HepG2 (cell line): ENCODE measurements around the gene LNPK. TPM values are rescaled to one million over a fixed set of nuclear protein-coding genes. Genes with fewer than 3 reads are reported as not detected.

ENCODE experiments used
- AFF4 ChIP-seq: sonication (generic); formaldehyde crosslinking; IDR thresholded peaks from 2 replicates; pipeline ENCODE4 v1.4.0; 2020; ENCODE audit warnings: missing genetic modification reagents
- HNRNPK ChIP-seq: fragments of 200-400 bp; formaldehyde crosslinking; IDR thresholded peaks from 2 replicates; pipeline ENCODE4 v1.6.1; 2018; ENCODE audit warnings: low read length, low read depth, moderate library complexity, mild to moderate bottlenecking; ENCODE audit not compliant: poor library complexity, severe bottlenecking
- NPAS2 ChIP-seq: sonication (generic); formaldehyde crosslinking; IDR thresholded peaks from 2 replicates; pipeline ENCODE4 v1.8.0; 2022; ENCODE audit warnings: mild to moderate bottlenecking, missing genetic modification reagents, borderline replicate concordance
- STAT6 ChIP-seq: sonication (generic); formaldehyde crosslinking; IDR thresholded peaks from 2 replicates; pipeline ENCODE4 v1.4.0; 2020; ENCODE audit warnings: missing genetic modification reagents, mild to moderate bottlenecking, borderline replicate concordance
- TARDBP ChIP-seq: sonication (generic); formaldehyde crosslinking; IDR thresholded peaks from 2 replicates; pipeline ENCODE4 v1.8.0; 2022; ENCODE audit warnings: mild to moderate bottlenecking, missing genetic modification reagents
- ZNF224 ChIP-seq: sonication (generic); formaldehyde crosslinking; IDR thresholded peaks from 2 replicates; pipeline ENCODE4 v1.5.0; 2020; ENCODE audit warnings: mild to moderate bottlenecking, missing genetic modification reagents
- ZNF276 ChIP-seq: sonication (generic); formaldehyde crosslinking; IDR thresholded peaks from 2 replicates; pipeline ENCODE4 v1.4.0; 2020; ENCODE audit warnings: mild to moderate bottlenecking, low read depth, missing genetic modification reagents
- ZNF343 ChIP-seq: sonication (generic); formaldehyde crosslinking; IDR thresholded peaks from 2 replicates; pipeline ENCODE4 v1.4.0; 2020; ENCODE audit warnings: mild to moderate bottlenecking, missing genetic modification reagents
- ZNF367 ChIP-seq: sonication (generic); formaldehyde crosslinking; IDR thresholded peaks from 2 replicates; pipeline ENCODE4 v1.4.0; 2020; ENCODE audit warnings: missing genetic modification reagents, borderline replicate concordance
- ZNF446 ChIP-seq: sonication (generic); formaldehyde crosslinking; IDR thresholded peaks from 2 replicates; pipeline ENCODE4 v1.5.0; 2020; ENCODE audit warnings: mild to moderate bottlenecking, missing genetic modification reagents
- ZNF484 ChIP-seq: sonication (generic); formaldehyde crosslinking; IDR thresholded peaks from 2 replicates; pipeline ENCODE4 v1.5.1; 2020; ENCODE audit warnings: mild to moderate bottlenecking, low read depth, missing genetic modification reagents, borderline replicate concordance
- ZSCAN31 ChIP-seq: sonication (generic); formaldehyde crosslinking; IDR thresholded peaks from 2 replicates; pipeline ENCODE4 v1.5.0; 2020; ENCODE audit warnings: low read depth, mild to moderate bottlenecking, missing genetic modification reagents
- polyA plus RNA-seq, 8 experiments: library from polyadenylated mRNA; depleted of rRNA in 3 of 8; stranded (reverse) in 7 of 8; unstranded in 1 of 8; fragments of >200 nt; fragmentation: Illumina TruSeq in 4 of 8; extraction: Trizol in 4 of 8; gene quantifications; 2 replicates each; pipeline versions ENCODE4 v1.2.1 to v1.2.3, GENCODE V29; 2011 to 2016; ENCODE audit warnings: low read depth in 4 of 8, missing spikeins in 1 of 8, mixed read lengths in 1 of 8; ENCODE audit not compliant: insufficient read depth in 1 of 8
- total RNA-seq, 5 experiments: library from RNA; depleted of rRNA; stranded (reverse); fragments of >200 nt; fragmentation: Illumina TruSeq; extraction: Trizol; gene quantifications; 2 replicates each; pipeline ENCODE4 v1.2.3, GENCODE V29; 2016; ENCODE audit warnings: low read depth in 1 of 5
- TF ChIP-seq, protein P1 (sequence below): sonication (generic); formaldehyde crosslinking; IDR thresholded peaks from 2 replicates; pipeline ENCODE4 v1.4.0; 2020; ENCODE audit warnings: missing genetic modification reagents
- TF ChIP-seq, protein P2 (sequence below): sonication (generic); formaldehyde crosslinking; IDR thresholded peaks from 2 replicates; pipeline ENCODE4 v1.9.0; 2021; ENCODE audit warnings: missing genetic modification reagents, borderline replicate concordance

The LNPK gene
- total and polyA plus RNA-seq, 2 of the 13 experiments (the other 11 are each of a cell fraction or from before 2014, with no cell fraction given) = 25.4 to 26.1 TPM

DNA sequence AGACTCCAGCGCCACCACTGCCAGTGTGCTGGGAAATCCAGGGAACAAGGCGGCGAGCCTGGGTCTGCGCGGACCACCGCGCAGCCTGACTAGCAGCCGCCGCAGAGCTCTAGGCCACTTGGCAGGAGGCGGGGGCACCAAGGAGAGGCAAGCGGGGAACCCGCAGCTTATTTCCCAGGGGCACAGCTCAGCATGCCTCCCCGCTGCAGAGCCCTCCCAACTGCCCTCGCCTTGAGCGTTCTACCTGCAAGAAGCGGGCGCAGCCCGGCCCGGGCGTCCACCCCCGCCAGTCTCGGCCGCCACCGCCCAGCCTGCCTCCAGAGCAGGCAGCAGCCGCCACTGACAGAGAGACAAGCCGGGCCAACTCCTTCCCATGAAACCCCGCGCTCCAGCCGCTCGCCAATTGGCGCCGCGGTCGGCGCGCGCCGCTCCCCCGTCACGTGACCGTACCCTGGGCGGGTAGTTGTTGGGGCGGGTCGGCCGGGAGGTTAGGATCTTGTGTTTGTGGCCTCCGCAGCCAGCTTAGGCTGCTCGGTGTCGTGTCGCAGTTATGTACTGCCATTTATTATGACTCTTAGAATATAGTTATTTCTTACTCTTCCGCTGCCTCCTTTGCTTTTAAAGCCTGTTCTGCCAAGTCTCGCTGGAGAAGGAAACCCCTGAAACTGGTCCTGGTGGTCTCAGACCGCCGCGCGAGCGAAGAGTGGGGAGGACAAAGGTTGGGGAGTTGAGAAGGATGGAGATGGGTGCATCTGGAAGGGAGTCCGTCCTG lies at the start of gene LNPK (continued):
- TF ChIP-seq AFF4 (CRISPR knock-in tag) = no peak; the same call in 1 of the 2 replicates
- TF ChIP-seq ZSCAN31 (CRISPR knock-in tag) = peak; percentile 85
- no peak for TF ChIP-seq HNRNPK
- TF ChIP-seq, protein P1, sequence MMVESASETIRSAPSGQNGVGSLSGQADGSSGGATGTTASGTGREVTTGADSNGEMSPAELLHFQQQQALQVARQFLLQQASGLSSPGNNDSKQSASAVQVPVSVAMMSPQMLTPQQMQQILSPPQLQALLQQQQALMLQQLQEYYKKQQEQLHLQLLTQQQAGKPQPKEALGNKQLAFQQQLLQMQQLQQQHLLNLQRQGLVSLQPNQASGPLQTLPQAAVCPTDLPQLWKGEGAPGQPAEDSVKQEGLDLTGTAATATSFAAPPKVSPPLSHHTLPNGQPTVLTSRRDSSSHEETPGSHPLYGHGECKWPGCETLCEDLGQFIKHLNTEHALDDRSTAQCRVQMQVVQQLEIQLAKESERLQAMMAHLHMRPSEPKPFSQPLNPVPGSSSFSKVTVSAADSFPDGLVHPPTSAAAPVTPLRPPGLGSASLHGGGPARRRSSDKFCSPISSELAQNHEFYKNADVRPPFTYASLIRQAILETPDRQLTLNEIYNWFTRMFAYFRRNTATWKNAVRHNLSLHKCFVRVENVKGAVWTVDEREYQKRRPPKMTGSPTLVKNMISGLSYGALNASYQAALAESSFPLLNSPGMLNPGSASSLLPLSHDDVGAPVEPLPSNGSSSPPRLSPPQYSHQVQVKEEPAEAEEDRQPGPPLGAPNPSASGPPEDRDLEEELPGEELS (CRISPR knock-in tag) = no peak; the same call in 1 of the 2 replicates
- no peak for TF ChIP-seq ZNF367 (CRISPR knock-in tag)
- no peak; the same call in none of the 2 replicates for TF ChIP-seq TARDBP (CRISPR knock-in tag)
- no peak for TF ChIP-seq NPAS2 (CRISPR knock-in tag)
- TF ChIP-seq, protein P2, sequence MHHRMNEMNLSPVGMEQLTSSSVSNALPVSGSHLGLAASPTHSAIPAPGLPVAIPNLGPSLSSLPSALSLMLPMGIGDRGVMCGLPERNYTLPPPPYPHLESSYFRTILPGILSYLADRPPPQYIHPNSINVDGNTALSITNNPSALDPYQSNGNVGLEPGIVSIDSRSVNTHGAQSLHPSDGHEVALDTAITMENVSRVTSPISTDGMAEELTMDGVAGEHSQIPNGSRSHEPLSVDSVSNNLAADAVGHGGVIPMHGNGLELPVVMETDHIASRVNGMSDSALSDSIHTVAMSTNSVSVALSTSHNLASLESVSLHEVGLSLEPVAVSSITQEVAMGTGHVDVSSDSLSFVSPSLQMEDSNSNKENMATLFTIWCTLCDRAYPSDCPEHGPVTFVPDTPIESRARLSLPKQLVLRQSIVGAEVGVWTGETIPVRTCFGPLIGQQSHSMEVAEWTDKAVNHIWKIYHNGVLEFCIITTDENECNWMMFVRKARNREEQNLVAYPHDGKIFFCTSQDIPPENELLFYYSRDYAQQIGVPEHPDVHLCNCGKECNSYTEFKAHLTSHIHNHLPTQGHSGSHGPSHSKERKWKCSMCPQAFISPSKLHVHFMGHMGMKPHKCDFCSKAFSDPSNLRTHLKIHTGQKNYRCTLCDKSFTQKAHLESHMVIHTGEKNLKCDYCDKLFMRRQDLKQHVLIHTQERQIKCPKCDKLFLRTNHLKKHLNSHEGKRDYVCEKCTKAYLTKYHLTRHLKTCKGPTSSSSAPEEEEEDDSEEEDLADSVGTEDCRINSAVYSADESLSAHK = peak; percentile 61; the same call in 1 of the 2 replicates
- no peak for TF ChIP-seq ZNF484 (CRISPR knock-in tag)
- 0 out of 2 replicates have a peak, but pooled peaks have one; percentile 45 for TF ChIP-seq ZNF446 (CRISPR knock-in tag)
- no peak; the same call in 1 of the 2 replicates for TF ChIP-seq ZNF224
- TF ChIP-seq ZNF276 (CRISPR knock-in tag) = peak; percentile 23
- TF ChIP-seq STAT6 (CRISPR knock-in tag) = no peak
- peak; percentile 55; the same call in 1 of the 2 replicates for TF ChIP-seq ZNF343 (CRISPR knock-in tag)
